ENCODE results near the gene DNAH2.

The DNAH2 gene

DNA sequence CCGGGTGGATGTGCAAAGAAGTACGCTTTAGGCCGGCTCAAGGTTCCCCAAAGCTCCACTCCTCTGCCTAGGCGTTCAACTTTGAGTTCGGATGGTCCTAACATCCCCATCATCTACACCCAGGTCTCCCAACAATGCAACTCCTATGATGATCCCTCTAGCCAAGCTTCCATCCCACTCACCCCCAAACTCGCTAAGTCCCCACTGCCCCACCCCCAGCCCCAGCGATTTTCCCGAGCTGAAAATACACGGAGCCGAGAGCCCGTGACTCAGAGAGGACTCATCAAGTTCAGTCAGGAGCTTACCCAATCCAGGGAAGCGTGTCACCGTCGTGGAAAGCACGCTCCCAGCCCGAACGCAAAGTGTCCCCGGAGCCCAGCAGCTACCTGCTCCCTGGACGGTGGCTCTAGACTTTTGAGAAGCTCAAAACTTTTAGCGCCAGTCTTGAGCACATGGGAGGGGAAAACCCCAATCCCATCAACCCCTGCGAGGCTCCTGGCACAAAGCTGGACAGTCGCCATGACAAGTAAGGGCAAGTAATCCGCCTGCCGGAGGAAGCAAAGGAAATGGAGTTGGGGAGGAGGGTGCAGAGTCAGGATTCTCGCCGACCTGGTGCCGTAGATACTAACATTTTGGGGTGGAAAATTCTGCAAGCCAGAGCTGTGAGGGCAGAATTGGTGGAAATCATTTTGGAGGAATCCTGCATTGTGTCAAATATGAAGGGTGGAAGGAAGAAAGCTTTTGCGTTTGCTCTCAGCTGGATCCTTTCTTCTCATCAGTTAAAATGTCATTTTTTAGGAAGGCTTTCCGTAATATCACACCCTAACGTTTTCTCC is 30.3 kb upstream of the DNAH2 start, which contains the start of gene TP53:
TSS of gene TP53 (minus strand) at position 419 of the 836 bp plus-strand sequence. CDS start 10,896 bp downstream, outside the sequence.
- peak within 1 kb of the TSS; percentile 96 for H2AFZ ChIP-seq (ENCODE audit: low read length)
- H3K27me3 ChIP-seq (replicated peaks; ENCODE audit: insufficient read depth, low read length), result no peaks in the 10 kb centered on the region
- H3K36me3 ChIP-seq (replicated peaks; ENCODE audit: insufficient read depth, low read length), result no peaks in the 10 kb centered on the region; the same call in 1 of the 2 replicates
- peaks cover 18% of the 10 kb centered on the region for H3F3A ChIP-seq (ENCODE audit: insufficient read depth, low read length)
- peak within 1 kb of the TSS; percentile 95 for H3K4me3 ChIP-seq (ENCODE audit: low read length)
- H4K20me1 ChIP-seq (ENCODE audit: insufficient read depth, low read length), result peaks cover 5% of the 10 kb centered on the region; the same call in 1 of the 2 replicates
- peak within 1 kb of the TSS; percentile 88 for H3K27ac ChIP-seq (ENCODE audit: low read length)
- DNase-seq, result peak; percentile 96
- H3K9ac ChIP-seq (ENCODE audit: low read length), result peak within 1 kb of the TSS; percentile 99
- peak within 1 kb of the TSS; percentile 87 for H3K4me2 ChIP-seq (ENCODE audit: low read depth, low read length)
- H3K9me3 ChIP-seq (replicated peaks; ENCODE audit: insufficient read depth, low read length), result no peaks in the 10 kb centered on the region
- H3K9me2 ChIP-seq (replicated peaks; ENCODE audit: insufficient read depth, low read length), result no peaks in the 10 kb centered on the region
- TF ChIP-seq, protein P1, sequence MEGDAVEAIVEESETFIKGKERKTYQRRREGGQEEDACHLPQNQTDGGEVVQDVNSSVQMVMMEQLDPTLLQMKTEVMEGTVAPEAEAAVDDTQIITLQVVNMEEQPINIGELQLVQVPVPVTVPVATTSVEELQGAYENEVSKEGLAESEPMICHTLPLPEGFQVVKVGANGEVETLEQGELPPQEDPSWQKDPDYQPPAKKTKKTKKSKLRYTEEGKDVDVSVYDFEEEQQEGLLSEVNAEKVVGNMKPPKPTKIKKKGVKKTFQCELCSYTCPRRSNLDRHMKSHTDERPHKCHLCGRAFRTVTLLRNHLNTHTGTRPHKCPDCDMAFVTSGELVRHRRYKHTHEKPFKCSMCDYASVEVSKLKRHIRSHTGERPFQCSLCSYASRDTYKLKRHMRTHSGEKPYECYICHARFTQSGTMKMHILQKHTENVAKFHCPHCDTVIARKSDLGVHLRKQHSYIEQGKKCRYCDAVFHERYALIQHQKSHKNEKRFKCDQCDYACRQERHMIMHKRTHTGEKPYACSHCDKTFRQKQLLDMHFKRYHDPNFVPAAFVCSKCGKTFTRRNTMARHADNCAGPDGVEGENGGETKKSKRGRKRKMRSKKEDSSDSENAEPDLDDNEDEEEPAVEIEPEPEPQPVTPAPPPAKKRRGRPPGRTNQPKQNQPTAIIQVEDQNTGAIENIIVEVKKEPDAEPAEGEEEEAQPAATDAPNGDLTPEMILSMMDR (IDR thresholded peaks at IDR 0.05; ENCODE audit: low read length), result no peak
- TF ChIP-seq EZH2phosphoT487 (IDR thresholded peaks at IDR 0.05; ENCODE audit: low read length), result no peak
- no peak for TF ChIP-seq EZH2 (optimal IDR thresholded peaks at IDR 0.05; ENCODE audit: low read depth, low read length)
- peaks cover 58% of the 10 kb centered on the region for H3K79me2 ChIP-seq (ENCODE audit: low read length)
- H3K4me1 ChIP-seq (ENCODE audit: low read length), result no peaks in the 10 kb centered on the region; the same call in 1 of the 2 replicates

DNA sequence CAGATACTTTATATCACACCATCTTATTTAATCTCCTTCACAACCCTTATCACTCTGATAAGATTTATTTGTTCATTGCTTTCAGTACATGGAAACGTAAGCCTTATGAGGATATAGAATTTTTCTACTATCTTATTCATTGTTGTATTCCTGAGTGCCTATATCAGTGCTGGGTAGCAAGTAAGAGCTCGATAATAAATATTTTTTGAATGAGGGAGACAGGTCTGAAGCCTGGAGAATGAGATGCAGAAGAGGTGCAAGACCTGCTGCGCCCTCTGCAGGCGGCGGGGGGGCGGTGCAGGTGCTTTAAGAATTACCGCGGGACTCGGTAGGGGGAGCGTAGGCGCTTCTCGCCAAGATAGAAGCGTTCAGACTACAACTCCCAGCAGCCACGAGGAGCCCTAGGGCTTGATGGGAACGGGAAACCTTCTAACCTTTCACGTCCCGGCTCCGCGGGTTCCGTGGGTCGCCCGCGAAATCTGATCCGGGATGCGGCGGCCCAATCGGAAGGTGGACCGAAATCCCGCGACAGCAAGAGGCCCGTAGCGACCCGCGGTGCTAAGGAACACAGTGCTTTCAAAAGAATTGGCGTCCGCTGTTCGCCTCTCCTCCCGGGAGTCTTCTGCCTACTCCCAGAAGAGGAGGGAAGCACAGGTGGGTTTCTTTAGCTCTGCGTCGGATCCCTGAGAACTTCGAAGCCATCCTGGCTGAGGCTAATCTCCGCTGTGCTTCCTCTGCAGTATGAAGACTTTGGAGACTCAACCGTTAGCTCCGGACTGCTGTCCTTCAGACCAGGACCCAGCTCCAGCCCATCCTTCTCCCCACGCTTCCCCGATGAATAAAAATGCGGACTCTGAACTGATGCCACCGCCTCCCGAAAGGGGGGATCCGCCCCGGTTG is 29.4 kb upstream of the DNAH2 start, which contains the start of gene WRAP53:
TSS of gene WRAP53 (plus strand) at position 570 of the 900 bp plus-strand sequence. CDS start at position 742, 172 bp downstream.
- Histone ChIP-seq H3F3A (ENCODE audit: insufficient read depth, low read length) (peaks cover 18% of the 10 kb centered on the region), H3K9me2 (replicated peaks; ENCODE audit: insufficient read depth, low read length) (no peaks in the 10 kb centered on the region), H3K79me2 (ENCODE audit: low read length) (peaks cover 52% of the 10 kb centered on the region), H3K4me3 (ENCODE audit: low read length) (peak within 1 kb of the TSS; percentile 95), H3K4me1 (ENCODE audit: low read length) (no peaks in the 10 kb centered on the region; the same call in 1 of the 2 replicates), H4K20me1 (ENCODE audit: insufficient read depth, low read length) (peaks cover 5% of the 10 kb centered on the region; the same call in 1 of the 2 replicates), H3K9me3 (replicated peaks; ENCODE audit: insufficient read depth, low read length) (no peaks in the 10 kb centered on the region), H2AFZ (ENCODE audit: low read length) (peak within 1 kb of the TSS; percentile 96), H3K4me2 (ENCODE audit: low read depth, low read length) (peak within 1 kb of the TSS; percentile 87), H3K27me3 (replicated peaks; ENCODE audit: insufficient read depth, low read length) (no peaks in the 10 kb centered on the region), H3K27ac (ENCODE audit: low read length) (peak within 1 kb of the TSS; percentile 88), H3K9ac (ENCODE audit: low read length) (peak within 1 kb of the TSS; percentile 99), H3K36me3 (replicated peaks; ENCODE audit: insufficient read depth, low read length) (no peaks in the 10 kb centered on the region; the same call in 1 of the 2 replicates)
- DNase-seq, result peak; percentile 95
- TF ChIP-seq, protein P1 (IDR thresholded peaks at IDR 0.05; ENCODE audit: low read length), result peak; percentile 98
- no peak for TF ChIP-seq EZH2phosphoT487 (IDR thresholded peaks at IDR 0.05; ENCODE audit: low read length)

GRCh38 chr17:7688808-7689316 is 28.7 kb upstream of the DNAH2 start:
- Histone ChIP-seq H3K27ac (ENCODE audit: low read length) (no peak overlapping the region), H3K79me2 (ENCODE audit: low read length) (peaks cover 46% of the 10 kb centered on the region), H3K4me1 (ENCODE audit: low read length) (no peaks in the 10 kb centered on the region; the same call in 1 of the 2 replicates), H4K20me1 (ENCODE audit: insufficient read depth, low read length) (peaks cover 5% of the 10 kb centered on the region; the same call in 1 of the 2 replicates), H3K4me3 (ENCODE audit: low read length) (peak overlapping the region; percentile 89), H3K9ac (ENCODE audit: low read length) (peak overlapping the region; percentile 71; the same call in 1 of the 2 replicates), H3F3A (ENCODE audit: insufficient read depth, low read length) (peaks cover 18% of the 10 kb centered on the region), H2AFZ (ENCODE audit: low read length) (peak overlapping the region; percentile 96), H3K27me3 (replicated peaks; ENCODE audit: insufficient read depth, low read length) (no peaks in the 10 kb centered on the region), H3K9me2 (replicated peaks; ENCODE audit: insufficient read depth, low read length) (no peaks in the 10 kb centered on the region), H3K9me3 (replicated peaks; ENCODE audit: insufficient read depth, low read length) (no peaks in the 10 kb centered on the region), H3K36me3 (replicated peaks; ENCODE audit: insufficient read depth, low read length) (no peaks in the 10 kb centered on the region; the same call in 1 of the 2 replicates), H3K4me2 (ENCODE audit: low read depth, low read length) (peak overlapping the region; percentile 82)
- TF ChIP-seq EZH2phosphoT487 (IDR thresholded peaks at IDR 0.05; ENCODE audit: low read length) (no peak), EZH2 (optimal IDR thresholded peaks at IDR 0.05; ENCODE audit: low read depth, low read length) (no peak)
- TF ChIP-seq, protein P1 (IDR thresholded peaks at IDR 0.05; ENCODE audit: low read length), result no peak
- no peak for DNase-seq

Data from MM.1S (cell line).